ENCODE measurements around the gene PCYT1A. TPM values are rescaled to one million over a fixed set of nuclear protein-coding genes. Genes with fewer than 3 reads are reported as not detected.
A peak's percentile ranks its signal among the peaks of the same experiment; 100 is the strongest.

Gene PCYT1A
- total and polyA plus RNA-seq, 2 of the 13 experiments (the other 11 are each of a cell fraction or from before 2014, with no cell fraction given) = 26.4 to 45.3 TPM

DNA sequence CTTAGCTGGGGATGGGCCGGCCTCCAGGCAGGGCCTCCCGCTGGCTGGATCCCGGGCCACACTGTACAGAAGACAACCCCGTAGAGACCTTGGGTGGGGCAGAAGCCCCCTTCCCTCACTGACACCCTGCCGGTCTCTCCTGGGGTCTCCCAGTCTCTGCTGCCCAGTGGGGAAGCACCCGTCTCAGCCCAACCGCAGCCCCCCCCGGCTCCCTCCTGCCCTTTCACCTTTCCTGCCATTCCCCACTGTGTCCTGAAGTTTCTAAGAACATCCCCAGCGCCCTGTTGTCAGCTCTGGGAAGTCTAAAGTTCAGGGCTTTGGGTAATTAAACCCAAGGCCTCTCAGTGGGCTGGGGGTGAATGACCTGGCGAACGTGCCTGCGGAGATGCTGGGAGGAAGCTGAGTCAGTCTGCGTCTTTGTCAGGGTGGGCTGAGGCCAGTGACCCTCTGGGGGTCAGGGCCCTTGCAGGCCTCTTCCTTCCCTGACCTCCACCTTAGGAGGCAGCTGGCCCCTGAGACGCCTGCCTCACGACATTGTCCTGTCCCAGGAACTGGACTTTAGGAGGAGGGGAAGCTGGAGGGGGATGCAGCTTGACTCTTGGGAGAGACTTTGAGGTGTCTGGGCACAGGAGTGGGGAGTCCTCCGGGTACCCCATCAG, 72.6 kb downstream of the PCYT1A start (continued):
- TF ChIP-seq ZSCAN30 (CRISPR knock-in tag; IDR thresholded peaks at IDR 0.05) (no peak), ZKSCAN5 (CRISPR knock-in tag; IDR thresholded peaks at IDR 0.05) (no peak), SAP130 (CRISPR knock-in tag; IDR thresholded peaks at IDR 0.05; ENCODE audit: low read depth) (peak; percentile 84), ZNF33A (CRISPR knock-in tag; IDR thresholded peaks at IDR 0.05; ENCODE audit: borderline replicate concordance) (no peak), ZBTB7B (CRISPR knock-in tag; IDR thresholded peaks at IDR 0.05) (peak; percentile 99), NR2C2 (CRISPR knock-in tag; IDR thresholded peaks at IDR 0.05; ENCODE audit: borderline replicate concordance) (peak; percentile 95), ZNF484 (CRISPR knock-in tag; IDR thresholded peaks at IDR 0.05; ENCODE audit: borderline replicate concordance, low read depth) (no peak), STAT5B (CRISPR knock-in tag; IDR thresholded peaks at IDR 0.05) (no peak), MEIS1 (CRISPR knock-in tag; IDR thresholded peaks at IDR 0.05; ENCODE audit: borderline replicate concordance) (peak; percentile 72; the same call in 1 of the 2 replicates), TMF1 (CRISPR knock-in tag; IDR thresholded peaks at IDR 0.05; ENCODE audit: low read depth) (no peak), FOXP1 (IDR thresholded peaks at IDR 0.05) (no peak), FOXP1 (CRISPR knock-in tag; IDR thresholded peaks at IDR 0.05) (peak; percentile 73), PHF8 (CRISPR knock-in tag; IDR thresholded peaks at IDR 0.05) (peak; percentile 52), ZBTB38 (CRISPR knock-in tag; IDR thresholded peaks at IDR 0.05) (peak; percentile 86)
- TF ChIP-seq, protein P1, sequence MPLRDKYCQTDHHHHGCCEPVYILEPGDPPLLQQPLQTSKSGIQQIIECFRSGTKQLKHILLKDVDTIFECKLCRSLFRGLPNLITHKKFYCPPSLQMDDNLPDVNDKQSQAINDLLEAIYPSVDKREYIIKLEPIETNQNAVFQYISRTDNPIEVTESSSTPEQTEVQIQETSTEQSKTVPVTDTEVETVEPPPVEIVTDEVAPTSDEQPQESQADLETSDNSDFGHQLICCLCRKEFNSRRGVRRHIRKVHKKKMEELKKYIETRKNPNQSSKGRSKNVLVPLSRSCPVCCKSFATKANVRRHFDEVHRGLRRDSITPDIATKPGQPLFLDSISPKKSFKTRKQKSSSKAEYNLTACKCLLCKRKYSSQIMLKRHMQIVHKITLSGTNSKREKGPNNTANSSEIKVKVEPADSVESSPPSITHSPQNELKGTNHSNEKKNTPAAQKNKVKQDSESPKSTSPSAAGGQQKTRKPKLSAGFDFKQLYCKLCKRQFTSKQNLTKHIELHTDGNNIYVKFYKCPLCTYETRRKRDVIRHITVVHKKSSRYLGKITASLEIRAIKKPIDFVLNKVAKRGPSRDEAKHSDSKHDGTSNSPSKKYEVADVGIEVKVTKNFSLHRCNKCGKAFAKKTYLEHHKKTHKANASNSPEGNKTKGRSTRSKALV (CRISPR knock-in tag; IDR thresholded peaks at IDR 0.05) = 0 out of 2 replicates have a peak, but pooled peaks have one; percentile 29
- TF ChIP-seq, protein P2, sequence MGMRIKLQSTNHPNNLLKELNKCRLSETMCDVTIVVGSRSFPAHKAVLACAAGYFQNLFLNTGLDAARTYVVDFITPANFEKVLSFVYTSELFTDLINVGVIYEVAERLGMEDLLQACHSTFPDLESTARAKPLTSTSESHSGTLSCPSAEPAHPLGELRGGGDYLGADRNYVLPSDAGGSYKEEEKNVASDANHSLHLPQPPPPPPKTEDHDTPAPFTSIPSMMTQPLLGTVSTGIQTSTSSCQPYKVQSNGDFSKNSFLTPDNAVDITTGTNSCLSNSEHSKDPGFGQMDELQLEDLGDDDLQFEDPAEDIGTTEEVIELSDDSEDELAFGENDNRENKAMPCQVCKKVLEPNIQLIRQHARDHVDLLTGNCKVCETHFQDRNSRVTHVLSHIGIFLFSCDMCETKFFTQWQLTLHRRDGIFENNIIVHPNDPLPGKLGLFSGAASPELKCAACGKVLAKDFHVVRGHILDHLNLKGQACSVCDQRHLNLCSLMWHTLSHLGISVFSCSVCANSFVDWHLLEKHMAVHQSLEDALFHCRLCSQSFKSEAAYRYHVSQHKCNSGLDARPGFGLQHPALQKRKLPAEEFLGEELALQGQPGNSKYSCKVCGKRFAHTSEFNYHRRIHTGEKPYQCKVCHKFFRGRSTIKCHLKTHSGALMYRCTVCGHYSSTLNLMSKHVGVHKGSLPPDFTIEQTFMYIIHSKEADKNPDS (CRISPR knock-in tag; IDR thresholded peaks at IDR 0.05) = 0 out of 2 replicates have a peak, but pooled peaks have one; percentile 32
- TF ChIP-seq, protein P3, sequence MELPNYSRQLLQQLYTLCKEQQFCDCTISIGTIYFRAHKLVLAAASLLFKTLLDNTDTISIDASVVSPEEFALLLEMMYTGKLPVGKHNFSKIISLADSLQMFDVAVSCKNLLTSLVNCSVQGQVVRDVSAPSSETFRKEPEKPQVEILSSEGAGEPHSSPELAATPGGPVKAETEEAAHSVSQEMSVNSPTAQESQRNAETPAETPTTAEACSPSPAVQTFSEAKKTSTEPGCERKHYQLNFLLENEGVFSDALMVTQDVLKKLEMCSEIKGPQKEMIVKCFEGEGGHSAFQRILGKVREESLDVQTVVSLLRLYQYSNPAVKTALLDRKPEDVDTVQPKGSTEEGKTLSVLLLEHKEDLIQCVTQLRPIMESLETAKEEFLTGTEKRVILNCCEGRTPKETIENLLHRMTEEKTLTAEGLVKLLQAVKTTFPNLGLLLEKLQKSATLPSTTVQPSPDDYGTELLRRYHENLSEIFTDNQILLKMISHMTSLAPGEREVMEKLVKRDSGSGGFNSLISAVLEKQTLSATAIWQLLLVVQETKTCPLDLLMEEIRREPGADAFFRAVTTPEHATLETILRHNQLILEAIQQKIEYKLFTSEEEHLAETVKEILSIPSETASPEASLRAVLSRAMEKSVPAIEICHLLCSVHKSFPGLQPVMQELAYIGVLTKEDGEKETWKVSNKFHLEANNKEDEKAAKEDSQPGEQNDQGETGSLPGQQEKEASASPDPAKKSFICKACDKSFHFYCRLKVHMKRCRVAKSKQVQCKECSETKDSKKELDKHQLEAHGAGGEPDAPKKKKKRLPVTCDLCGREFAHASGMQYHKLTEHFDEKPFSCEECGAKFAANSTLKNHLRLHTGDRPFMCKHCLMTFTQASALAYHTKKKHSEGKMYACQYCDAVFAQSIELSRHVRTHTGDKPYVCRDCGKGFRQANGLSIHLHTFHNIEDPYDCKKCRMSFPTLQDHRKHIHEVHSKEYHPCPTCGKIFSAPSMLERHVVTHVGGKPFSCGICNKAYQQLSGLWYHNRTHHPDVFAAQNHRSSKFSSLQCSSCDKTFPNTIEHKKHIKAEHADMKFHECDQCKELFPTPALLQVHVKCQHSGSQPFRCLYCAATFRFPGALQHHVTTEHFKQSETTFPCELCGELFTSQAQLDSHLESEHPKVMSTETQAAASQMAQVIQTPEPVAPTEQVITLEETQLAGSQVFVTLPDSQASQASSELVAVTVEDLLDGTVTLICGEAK (IDR thresholded peaks at IDR 0.05) = no peak
- TF ChIP-seq, protein P3 (CRISPR knock-in tag; IDR thresholded peaks at IDR 0.05) = peak; percentile 65; the same call in 1 of the 2 replicates
